Esophagus muscularis mucosa (tissue), 4 donors: ENCODE results near the gene UTS2B. TPM values are rescaled to one million over a fixed set of nuclear protein-coding genes. Genes with fewer than 3 reads are reported as not detected.

Source experiments
- DNase-seq: peaks from one replicate; pipeline ENCODE4 v3.0.0-alpha.2; 2017; ENCODE audit errors: extremely low spot score
- H3K27ac ChIP-seq, 4 donors: fragments of 200-600 bp; sonication (generic); replicated peaks in 1 of 4; 1 replicate in 3 of 4; 2 replicates in 1 of 4; pipeline ENCODE4 v1.5.1; 2016 to 2019; ENCODE audit warnings: mild to moderate bottlenecking in 1 of 4
- H3K27me3 ChIP-seq, 4 donors: fragments of 200-600 bp; sonication (generic); one replicate each; pipeline versions ENCODE4 v1.5.1 to v1.6.0; 2016 to 2019
- H3K36me3 ChIP-seq, 4 donors: fragments of 200-600 bp; sonication (generic); one replicate each; pipeline ENCODE4 v1.5.1; 2016 to 2019
- H3K4me1 ChIP-seq, 4 donors: fragments of 200-600 bp; sonication (generic); one replicate each; pipeline ENCODE4 v1.5.1; 2016 to 2019
- H3K4me3 ChIP-seq, 4 donors: fragments of 200-600 bp; sonication (generic); 1 replicate in 2 of 4; 2 replicates in 2 of 4; pipeline ENCODE4 v1.5.1; 2016 to 2019; ENCODE audit warnings: mild to moderate bottlenecking in 4 of 4, moderate library complexity in 1 of 4
- H3K9me3 ChIP-seq, 4 donors: fragments of 200-600 bp; sonication (generic); 1 replicate in 3 of 4; 2 replicates in 1 of 4; pipeline ENCODE4 v1.5.1; 2016 to 2019
- CTCF ChIP-seq, 3 experiments: fragments of 200-600 bp in 2 of 3; fragments of 450-650 bp in 1 of 3; sonication (generic) in 2 of 3; IDR thresholded peaks; one replicate each; pipeline ENCODE4 v1.5.1; 2017 to 2019; ENCODE audit warnings: antibody characterized with exemption in 3 of 3, mild to moderate bottlenecking in 2 of 3, moderate library complexity in 1 of 3
- EP300 ChIP-seq: sonication (generic); formaldehyde crosslinking; IDR thresholded peaks from one replicate; pipeline ENCODE4 v1.6.1; 2017; ENCODE audit warnings: antibody characterized with exemption
- POLR2A ChIP-seq: fragments of 450-650 bp; IDR thresholded peaks from one replicate; pipeline ENCODE4 v1.6.1; 2017; ENCODE audit warnings: antibody characterized with exemption, moderate library complexity, mild to moderate bottlenecking, low read depth
- POLR2AphosphoS5 ChIP-seq, 2 donors: sonication (generic); formaldehyde crosslinking; IDR thresholded peaks; one replicate each; pipeline ENCODE4 v1.6.1; 2017; ENCODE audit warnings: antibody characterized with exemption in 2 of 2
- WGBS: methylation state at CpG from one replicate; pipeline ENCODE4 v1.1.5; 2018; 5-methylcytosine and 5-hydroxymethylcytosine counted together
- intact Hi-C: fragments of 100-400 bp; cut with DNase I; formaldehyde crosslinking; loops from one replicate; pipeline ENCODE4 v1.15.1; 2023
- total RNA-seq, 4 donors: library from RNA; depleted of rRNA; stranded (reverse); fragments of >200 nt; gene quantifications; one replicate each; pipeline versions ENCODE4 v1.1.0 to v1.2.1, GENCODE V29; 2016

UTS2B gene
- total RNA-seq, 4 donors from 2014 or later: 0.65 to 1.2 TPM; not detected in 2

- WGBS: 93% methylated on average over 2 of the region's 2 CpGs
- TF ChIP-seq POLR2AphosphoS5 (IDR thresholded peaks at IDR 0.05) (no peak), CTCF (IDR thresholded peaks at IDR 0.05) (no peak), EP300 (no peak), POLR2A (no peak)
- Histone ChIP-seq H3K4me3 (no peak overlapping the region), H3K27me3 (no peaks in the 10 kb centered on the region), H3K4me1 (no peaks in the 10 kb centered on the region), H3K9me3 (no peaks in the 10 kb centered on the region), H3K27ac (no peak overlapping the region), H3K36me3 (no peaks in the 10 kb centered on the region)
- intact Hi-C loops: no loop called here
- DNase-seq: no peak
Observed at GRCh38 chr3:191283400-191283799, 46.9 kb downstream of the UTS2B start.

GRCh38 chr3:191282251-191283185, 47.8 kb downstream of the UTS2B start:
- Histone ChIP-seq H3K4me1 (no peaks in the 10 kb centered on the region), H3K27me3 (no peaks in the 10 kb centered on the region), H3K9me3 (no peaks in the 10 kb centered on the region), H3K36me3 (no peaks in the 10 kb centered on the region), H3K27ac (no peak overlapping the region), H3K4me3 (no peak overlapping the region)
- DNase-seq: no peak
- WGBS: 67% methylated on average over 4 of the region's 4 CpGs
- intact Hi-C loops: no loop called here
- TF ChIP-seq POLR2A: no peak
- TF ChIP-seq CTCF (IDR thresholded peaks at IDR 0.05): no peak
- no peak for TF ChIP-seq EP300
- no peak for TF ChIP-seq POLR2AphosphoS5 (IDR thresholded peaks at IDR 0.05)

GRCh38 chr3:191280882-191281281, 49.4 kb downstream of the UTS2B start:
- TF ChIP-seq CTCF (IDR thresholded peaks at IDR 0.05) (no peak), POLR2A (no peak), EP300 (no peak), POLR2AphosphoS5 (IDR thresholded peaks at IDR 0.05) (no peak)
- Histone ChIP-seq H3K36me3 (no peaks in the 10 kb centered on the region), H3K9me3 (no peaks in the 10 kb centered on the region), H3K27me3 (no peaks in the 10 kb centered on the region), H3K4me1 (no peaks in the 10 kb centered on the region), H3K4me3 (no peak overlapping the region), H3K27ac (no peak overlapping the region)
- intact Hi-C loops: no loop called here
- DNase-seq: no peak

- 56% methylated on average over 1 of the region's 1 CpG for WGBS
- H3K9me3 ChIP-seq: no peaks in the 10 kb centered on the region
- H3K4me1 ChIP-seq: no peaks in the 10 kb centered on the region
- no peak for DNase-seq
- intact Hi-C loops: no loop called here
- no peak overlapping the region for H3K4me3 ChIP-seq
- no peak for TF ChIP-seq POLR2A
- TF ChIP-seq EP300: no peak
- no peak for TF ChIP-seq POLR2AphosphoS5 (IDR thresholded peaks at IDR 0.05)
- TF ChIP-seq CTCF (IDR thresholded peaks at IDR 0.05): no peak
- no peaks in the 10 kb centered on the region for H3K36me3 ChIP-seq
- no peak overlapping the region for H3K27ac ChIP-seq
- no peaks in the 10 kb centered on the region for H3K27me3 ChIP-seq
Observed at GRCh38 chr3:191280111-191280510, 50.2 kb downstream of the UTS2B start.
